HTR-8/SVneo (cell line): ENCODE measurements around the gene TRAK2.
"Not testable (repeated sequence)": the region's sequence is repeated elsewhere in the genome, so short reads cannot be mapped to it uniquely, and the experiment has no call there.

ENCODE experiments used
- DNase-seq: peaks from one replicate; pipeline ENCODE4 v3.0.0; 2011; ENCODE audit warnings: low spot score, mixed read lengths; ENCODE audit not compliant: insufficient read length
- FAIRE-seq: peaks from 2 replicates; lab custom pipeline; 2011; peaks lifted over from hg19 to GRCh38; lab: Jason Lieb, UNC

Gene TRAK2

GRCh38 chr2:201451292-201452057 lies at the start of gene TRAK2, which contains the start of gene STRADB:
TRAK2 (minus strand) TSS chr2:201451458; CDS start chr2:201420507, 30,951 bp downstream.
STRADB (plus strand) TSS chr2:201451740; CDS start chr2:201454841, 3,101 bp downstream.
- peak; percentile 91 for DNase-seq
- peak; percentile 90 for FAIRE-seq

GRCh38 chr2:201500534-201500933 lies 49.3 kb upstream of the TRAK2 start:
- DNase-seq: no peak
- no peak for FAIRE-seq

GRCh38 chr2:201496785-201497184 lies 45.5 kb upstream of the TRAK2 start:
- FAIRE-seq (no peak), DNase-seq (no peak)

GRCh38 chr2:201490291-201490690 lies 39.0 kb upstream of the TRAK2 start:
- DNase-seq (no peak), FAIRE-seq (no peak)

GRCh38 chr2:201484805-201485204 lies 33.5 kb upstream of the TRAK2 start:
- FAIRE-seq (no peak), DNase-seq (no peak)

- not testable (repeated sequence) for DNase-seq, FAIRE-seq
Observed at GRCh38 chr2:201483758-201484157, 32.5 kb upstream of the TRAK2 start.

- FAIRE-seq (no peak), DNase-seq (no peak)
Observed at GRCh38 chr2:201483342-201483741, 32.1 kb upstream of the TRAK2 start.

GRCh38 chr2:201482543-201482942 lies 31.3 kb upstream of the TRAK2 start:
- FAIRE-seq: no peak

GRCh38 chr2:201472411-201472810 lies 21.2 kb upstream of the TRAK2 start:
- FAIRE-seq (no peak), DNase-seq (no peak)

More at GRCh38 chr2:201482543-201482942, 31.3 kb upstream of the TRAK2 start:
- no peak for DNase-seq

- DNase-seq: no peak
- no peak for FAIRE-seq
Observed at GRCh38 chr2:201471732-201472393, 20.6 kb upstream of the TRAK2 start.

GRCh38 chr2:201470821-201471731 lies 19.8 kb upstream of the TRAK2 start:
- no peak for DNase-seq
- FAIRE-seq: no peak

- DNase-seq: no peak
- no peak for FAIRE-seq
Observed at GRCh38 chr2:201467666-201468065, 16.4 kb upstream of the TRAK2 start.

GRCh38 chr2:201466050-201466675 lies 14.9 kb upstream of the TRAK2 start:
- FAIRE-seq (no peak), DNase-seq (peak; percentile 45)

- FAIRE-seq: peak; percentile 69
- DNase-seq: no peak
Observed at GRCh38 chr2:201465524-201465971, 14.3 kb upstream of the TRAK2 start.

- no peak for FAIRE-seq
Observed at GRCh38 chr2:201464547-201464946, 13.3 kb upstream of the TRAK2 start.

GRCh38 chr2:201460532-201460931 lies 9.3 kb upstream of the TRAK2 start:
- DNase-seq (no peak), FAIRE-seq (no peak)

More at GRCh38 chr2:201464547-201464946, 13.3 kb upstream of the TRAK2 start:
- no peak for DNase-seq

GRCh38 chr2:201458381-201458780 lies 7.1 kb upstream of the TRAK2 start:
- DNase-seq: no peak
- FAIRE-seq: no peak

- no peak for FAIRE-seq
- no peak for DNase-seq
Observed at GRCh38 chr2:201452922-201453643, 1.8 kb upstream of the TRAK2 start.
